Fibroblast of pulmonary artery (primary cell): ENCODE results near the gene PAPOLB.

Source experiments
- DNase-seq: peaks from one replicate; pipeline ENCODE4 v3.0.0-alpha.2; 2010; ENCODE audit warnings: low read depth
- H3K4me3 ChIP-seq: replicated peaks from 2 replicates; pipeline ENCODE4 v1.5.1; 2011; ENCODE audit warnings: low read depth, mild to moderate bottlenecking, control low read depth, low read length, moderate library complexity
- CTCF ChIP-seq: IDR thresholded peaks from 2 replicates; pipeline ENCODE4 v1.5.1; 2011; ENCODE audit warnings: mild to moderate bottlenecking, control low read depth, low read length, inconsistent platforms; ENCODE audit errors: missing control alignments

PAPOLB gene

GRCh38 chr7:4861673-4862072 is at the start of gene PAPOLB:
Gene PAPOLB (minus strand): TSS chr7:4862030. CDS start chr7:4861810, 220 bp downstream.
- DNase-seq = no peak
- TF ChIP-seq CTCF = no peak
- H3K4me3 ChIP-seq = peak within 1 kb of the TSS; percentile 51

DNA sequence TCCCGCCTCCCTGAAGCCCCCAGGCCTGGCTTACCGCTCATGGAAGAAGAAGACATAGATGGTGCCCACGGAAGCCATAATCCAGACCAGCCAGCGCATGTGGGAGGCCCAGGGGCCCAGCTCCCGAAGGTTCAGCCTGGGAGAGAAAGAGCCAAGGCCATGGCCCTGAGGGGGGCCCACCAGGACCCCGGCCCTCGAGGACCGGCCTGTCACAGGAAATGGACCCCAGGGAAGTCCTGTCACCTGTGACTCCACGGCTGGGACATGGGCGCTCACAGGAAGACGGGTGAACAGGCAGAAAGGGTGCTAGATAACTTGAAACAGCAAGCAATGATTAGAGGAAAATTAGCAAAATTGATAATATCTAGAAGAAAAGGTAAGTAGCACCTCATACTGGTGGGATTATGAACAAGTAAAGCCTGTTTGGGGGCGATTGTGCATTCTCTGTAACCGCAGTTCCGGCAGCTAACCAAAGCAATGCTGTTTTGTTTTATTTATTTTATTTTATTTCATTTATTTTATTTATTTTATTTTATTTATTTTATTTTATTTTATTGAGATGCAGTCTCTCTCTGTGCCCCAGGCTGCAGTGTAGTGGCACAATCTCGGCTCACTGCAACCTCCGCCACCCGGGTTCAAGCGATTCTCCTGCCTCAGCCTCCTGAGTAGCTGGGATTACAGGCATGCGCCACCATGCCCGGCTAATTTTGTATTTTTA is 49.4 kb upstream of the PAPOLB start:
- no peak for TF ChIP-seq CTCF
- DNase-seq = no peak
- no peak overlapping the region for H3K4me3 ChIP-seq

DNA sequence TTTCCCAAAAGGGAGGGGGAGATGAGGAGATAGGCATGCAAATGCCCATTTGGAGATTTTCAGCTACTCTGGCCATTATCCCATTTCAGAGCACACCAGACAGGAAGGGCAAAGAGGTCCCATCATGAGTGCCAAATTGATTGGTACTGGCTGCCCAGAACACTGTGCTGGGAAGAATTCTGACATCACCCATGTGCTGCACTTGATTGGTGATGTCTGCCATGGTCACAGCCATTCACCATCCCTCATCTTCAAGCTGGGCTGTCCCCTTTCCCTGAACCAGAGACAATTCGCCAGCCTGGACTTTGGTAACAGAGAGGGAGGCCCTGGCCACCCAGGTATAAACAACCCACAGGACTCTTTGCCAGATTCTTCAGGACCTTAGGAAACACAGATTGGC is 44.9 kb upstream of the PAPOLB start:
- H3K4me3 ChIP-seq = no peak overlapping the region
- DNase-seq = no peak
- no peak for TF ChIP-seq CTCF

GRCh38 chr7:4905171-4905570 is 43.3 kb upstream of the PAPOLB start:
- no peak for DNase-seq
- H3K4me3 ChIP-seq = no peak overlapping the region
- no peak for TF ChIP-seq CTCF

- DNase-seq = no peak
- H3K4me3 ChIP-seq = no peak overlapping the region
- no peak for TF ChIP-seq CTCF
Observed at GRCh38 chr7:4904346-4904745, 42.5 kb upstream of the PAPOLB start.

DNA sequence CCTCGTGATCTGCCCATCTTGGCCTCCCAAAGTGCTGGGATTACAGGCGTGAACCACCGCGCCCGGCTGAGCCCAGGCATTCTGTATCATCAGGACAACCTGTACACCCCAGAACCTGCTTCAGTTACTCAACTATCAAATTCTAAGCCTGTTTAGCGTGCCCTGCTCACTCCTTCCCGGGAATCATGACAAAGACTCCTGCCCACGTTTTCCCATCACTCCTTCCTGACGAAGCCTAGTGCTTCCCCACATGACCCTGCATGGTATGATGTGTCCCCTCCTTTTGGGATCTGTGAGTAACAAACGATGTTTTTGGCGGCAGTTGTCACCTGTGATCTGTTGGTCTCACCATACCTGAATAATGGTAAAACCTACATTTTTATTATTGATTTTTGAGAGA is 33.9 kb upstream of the PAPOLB start:
- H3K4me3 ChIP-seq = no peak overlapping the region
- no peak for TF ChIP-seq CTCF
- DNase-seq = no peak

DNA sequence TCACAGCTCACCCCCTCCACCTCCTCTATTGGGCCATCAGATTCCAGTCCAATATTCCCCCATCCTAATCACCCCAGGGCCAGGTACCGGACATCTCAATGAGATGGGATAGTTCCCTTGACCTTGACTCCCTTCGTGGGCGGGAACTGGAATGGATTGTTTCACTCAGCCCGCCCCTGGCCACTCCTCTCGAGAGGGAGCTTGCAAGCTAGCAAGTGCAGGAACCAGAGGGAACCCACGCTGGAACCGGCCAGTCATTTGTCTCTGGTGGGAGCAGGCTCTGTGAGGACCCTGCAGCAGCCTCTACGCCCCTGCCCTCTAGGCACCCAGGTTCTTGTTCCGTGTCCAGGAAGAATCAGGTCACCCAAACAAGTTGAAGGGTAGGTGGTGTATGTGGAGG is 32.7 kb upstream of the PAPOLB start:
- no peak for DNase-seq
- no peak overlapping the region for H3K4me3 ChIP-seq
- TF ChIP-seq CTCF = no peak
